ENCODE measurements around the gene GLE1.

GRCh38 chr9:128482186-128482585, 22.3 kb upstream of the GLE1 start:
- TF ChIP-seq CTCF (IDR thresholded peaks at IDR 0.05), result no peak
- no peak for TF ChIP-seq POLR2A (IDR thresholded peaks at IDR 0.05)

Measured in esophagus squamous epithelium (tissue), 4 donors.